Diencephalon (tissue), 1 donor: ENCODE results near the gene SEMA4A. TPM values are rescaled to one million over a fixed set of nuclear protein-coding genes. Genes with fewer than 3 reads are reported as not detected.

ENCODE experiments used
- small RNA-seq: library from RNA; depleted of rRNA; stranded (forward); fragments of <200 nt; gene quantifications from one replicate; pipeline ENCODE3, GENCODE V24; 2014
- total RNA-seq: library from RNA; depleted of rRNA; stranded (reverse); fragments of >200 nt; gene quantifications from one replicate; pipeline ENCODE4 v1.2.3, GENCODE V29; 2014

SEMA4A gene
- total RNA-seq, result 23.3 TPM

DNA sequence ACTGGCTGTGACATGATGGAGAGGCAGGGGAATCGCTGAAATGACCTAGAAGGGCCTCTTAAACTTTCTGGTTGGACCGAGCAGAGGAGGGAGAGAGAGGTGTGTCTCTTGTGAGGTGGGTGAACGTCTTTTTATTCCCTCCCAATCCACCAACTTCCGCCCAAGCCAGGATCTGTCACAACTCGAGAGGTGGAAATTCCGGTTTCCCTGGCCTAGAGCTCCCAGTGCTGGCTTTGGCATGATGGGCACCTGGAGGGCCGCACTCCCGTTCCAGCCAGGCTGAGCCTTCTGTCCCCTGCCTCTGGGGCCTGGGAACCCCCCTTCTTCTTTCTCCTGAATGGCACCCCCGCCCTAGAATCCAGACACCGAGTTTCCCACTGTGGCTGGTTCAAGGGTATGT lies at the start of gene SEMA4A:
TSS of gene SEMA4A (plus strand) at position 224 of the 400 bp plus-strand sequence. CDS start 994 bp downstream, outside the sequence.

DNA sequence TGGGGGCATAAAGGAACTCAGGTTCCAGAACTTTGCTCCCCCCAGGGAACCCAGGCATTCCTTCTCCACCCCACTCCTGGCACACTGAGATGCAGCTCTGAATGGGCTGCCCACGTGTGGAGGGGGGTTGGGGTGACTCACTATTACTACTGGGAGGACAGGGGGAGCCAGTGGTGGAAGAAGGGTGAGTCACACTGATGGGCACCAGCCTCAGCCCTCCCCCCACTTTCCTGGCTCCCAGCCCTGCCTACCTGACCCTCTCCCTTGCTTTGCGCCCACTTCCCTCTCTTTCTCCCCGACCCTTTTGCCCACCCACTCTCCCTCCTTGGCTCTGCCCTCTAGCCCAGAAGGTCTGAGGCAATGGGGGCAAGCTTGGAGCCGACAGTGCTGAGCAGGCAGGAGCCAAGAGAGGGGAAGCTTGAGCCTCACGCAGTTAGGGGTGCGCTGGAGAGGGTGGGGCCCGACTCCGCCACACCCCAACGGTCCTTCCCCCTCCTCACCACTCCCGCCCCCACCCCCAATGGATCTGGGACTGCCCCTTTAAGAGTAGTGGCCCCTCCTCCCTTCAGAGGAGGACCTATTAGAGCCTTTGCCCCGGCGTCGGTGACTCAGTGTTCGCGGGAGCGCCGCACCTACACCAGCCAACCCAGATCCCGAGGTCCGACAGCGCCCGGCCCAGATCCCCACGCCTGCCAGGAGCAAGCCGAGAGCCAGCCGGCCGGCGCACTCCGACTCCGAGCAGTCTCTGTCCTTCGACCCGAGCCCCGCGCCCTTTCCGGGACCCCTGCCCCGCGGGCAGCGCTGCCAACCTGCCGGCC lies 39.1 kb upstream of the SEMA4A start, which contains the start of gene LMNA:
TSS of gene LMNA (plus strand) at position 611 of the 818 bp plus-strand sequence. CDS start 208 bp downstream, outside the sequence.

DNA sequence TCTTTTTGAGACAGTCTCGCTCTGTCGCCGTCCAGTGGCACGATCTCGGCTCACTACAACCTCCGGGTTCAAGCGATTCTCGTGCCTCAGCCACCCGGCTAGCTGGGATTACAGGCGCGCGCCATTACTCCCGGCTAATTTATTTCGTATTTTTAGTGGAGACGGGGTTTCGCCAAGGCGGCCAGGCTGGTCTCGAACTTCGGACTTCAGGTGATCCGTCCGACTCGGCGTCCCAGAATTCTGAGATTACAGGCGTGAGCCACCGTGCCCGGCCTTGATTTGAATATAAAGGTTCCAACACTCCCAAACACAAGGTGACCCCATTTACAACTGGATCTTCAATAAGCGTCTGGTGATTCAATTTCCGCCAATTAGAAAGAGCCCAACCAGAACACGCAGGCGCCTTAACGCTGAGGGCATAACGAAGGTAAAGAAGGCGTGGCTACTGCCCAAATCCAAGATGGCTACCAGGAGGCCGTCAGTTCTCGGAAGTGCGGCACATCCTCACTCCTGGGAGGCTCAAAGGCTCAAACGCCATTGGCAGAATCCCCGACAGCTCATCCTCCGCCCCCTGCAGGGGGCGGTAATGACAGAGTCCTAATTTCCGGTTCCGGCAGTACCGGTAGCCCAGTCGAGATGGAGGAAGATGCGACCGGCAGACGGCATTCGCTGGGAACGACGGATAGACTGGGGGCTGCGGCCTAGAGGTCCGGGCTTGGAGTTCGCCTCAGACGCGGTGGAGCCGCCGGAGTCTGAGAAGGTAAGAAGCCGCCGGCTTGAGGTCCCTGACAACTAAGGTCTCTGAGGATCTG lies 40.3 kb downstream of the SEMA4A start, which contains the start of gene SLC25A44:
TSS of gene SLC25A44 (plus strand) at position 617 of the 812 bp plus-strand sequence. CDS start 5,744 bp downstream, outside the sequence.

DNA sequence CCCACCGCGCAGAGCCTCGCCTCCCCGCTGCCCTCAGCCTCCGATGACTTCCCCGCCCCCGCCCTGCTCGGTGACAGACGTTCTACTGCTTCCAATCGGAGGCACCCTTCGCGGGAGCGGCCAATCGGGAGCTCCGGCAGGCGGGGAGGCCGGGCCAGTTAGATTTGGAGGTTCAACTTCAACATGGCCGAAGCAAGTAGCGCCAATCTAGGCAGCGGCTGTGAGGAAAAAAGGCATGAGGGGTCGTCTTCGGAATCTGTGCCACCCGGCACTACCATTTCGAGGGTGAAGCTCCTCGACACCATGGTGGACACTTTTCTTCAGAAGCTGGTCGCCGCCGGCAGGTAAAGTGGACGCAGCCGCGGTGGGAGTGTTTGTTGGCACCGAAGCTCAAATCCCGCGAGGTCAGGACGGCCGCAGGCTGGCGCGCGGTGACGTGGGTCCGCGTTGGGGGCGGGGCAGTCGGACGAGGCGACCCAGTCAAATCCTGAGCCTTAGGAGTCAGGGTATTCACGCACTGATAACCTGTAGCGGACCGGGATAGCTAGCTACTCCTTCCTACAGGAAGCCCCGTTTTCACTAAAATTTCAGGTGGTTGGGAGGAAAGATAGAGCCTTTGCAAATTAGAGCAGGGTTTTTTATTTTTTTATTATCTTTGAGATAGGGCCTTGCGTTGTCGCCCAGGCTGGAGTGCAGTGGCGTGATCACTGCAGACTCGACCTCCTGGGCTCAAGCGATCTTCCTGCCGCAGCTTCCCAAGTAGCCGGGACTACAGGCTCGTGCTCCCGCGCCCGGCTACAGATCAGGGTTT lies 59.7 kb downstream of the SEMA4A start, which contains the start of gene PMF1:
TSS of gene PMF1 (plus strand) at position 175 of the 811 bp plus-strand sequence. CDS start at position 184, 9 bp downstream.

Small RNA genes lying within 50 kb of the gene (small RNA-seq; reads per million reads assigned to genes)
- not detected for gene RF00568

Other genes starting within 250 kb of the SEMA4A start
- 37.4 TPM for gene RIT1, start 242.2 kb upstream of the SEMA4A start, total RNA-seq
- 33.4 TPM for gene KHDC4, start 219.2 kb upstream of the SEMA4A start, total RNA-seq
- not detected for gene RXFP4, start 211.9 kb upstream of the SEMA4A start, total RNA-seq
- 71.5 TPM for gene ARHGEF2, start 175.0 kb upstream of the SEMA4A start, total RNA-seq
- gene SSR2, start 132.6 kb upstream of the SEMA4A start, total RNA-seq, result 137 TPM
- gene UBQLN4, start 99.8 kb upstream of the SEMA4A start, total RNA-seq, result 30.9 TPM
- 55.8 TPM for gene LAMTOR2, start 98.8 kb upstream of the SEMA4A start, total RNA-seq
- not detected for gene RAB25, start 92.4 kb upstream of the SEMA4A start, total RNA-seq
- 33.4 TPM for gene MEX3A, start 71.1 kb upstream of the SEMA4A start, total RNA-seq
- 29.5 TPM for gene LMNA, start 38.9 kb upstream of the SEMA4A start, total RNA-seq
- gene SLC25A44, start 40.5 kb downstream of the SEMA4A start, total RNA-seq, result 14.8 TPM
- gene PMF1, start 59.4 kb downstream of the SEMA4A start, total RNA-seq, result 33.7 TPM
- not detected for gene BGLAP, start 88.6 kb downstream of the SEMA4A start, total RNA-seq
- 25.6 TPM for gene PAQR6, start 94.5 kb downstream of the SEMA4A start, total RNA-seq
- 38.3 TPM for gene SMG5, start 129.2 kb downstream of the SEMA4A start, total RNA-seq
- gene TMEM79, start 130.7 kb downstream of the SEMA4A start, total RNA-seq, result 2.1 TPM
- gene GLMP, start 142.1 kb downstream of the SEMA4A start, total RNA-seq, result 11.5 TPM
- gene VHLL, start 145.7 kb downstream of the SEMA4A start, total RNA-seq, result 0.69 TPM
- 279 TPM for gene CCT3, start 184.7 kb downstream of the SEMA4A start, total RNA-seq
- not detected for gene TSACC, start 184.9 kb downstream of the SEMA4A start, total RNA-seq
- not detected for gene RHBG, start 215.6 kb downstream of the SEMA4A start, total RNA-seq